HG03460 (cell line): ENCODE measurements around the gene ACAD11.

Experiments used
- ATAC-seq: cut with Tn5 transposase; IDR thresholded peaks from one replicate; pipeline ENCODE4 v1.9.1; 2021; ENCODE audit not compliant: unreplicated experiment

Gene ACAD11

DNA sequence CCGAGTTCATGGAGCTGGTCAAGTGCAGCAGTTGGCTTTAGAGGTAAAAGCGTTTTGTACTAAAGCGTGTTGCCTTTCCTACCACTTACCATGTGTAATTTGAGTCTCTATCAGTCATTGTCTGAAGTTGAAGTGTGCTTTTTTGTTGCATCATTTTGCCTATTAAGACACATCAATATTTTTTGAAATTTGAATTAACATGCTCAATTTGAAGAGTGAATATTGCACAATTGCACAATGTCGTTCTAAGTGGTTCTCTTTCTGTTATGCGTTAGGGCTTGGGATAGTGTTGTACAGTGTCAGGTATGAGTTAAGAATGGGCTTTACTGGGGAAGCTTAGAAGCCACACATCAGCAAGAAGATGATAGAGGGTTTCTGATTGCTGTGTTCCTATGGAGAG is 146.6 kb downstream of the ACAD11 start:
- no peak for ATAC-seq

DNA sequence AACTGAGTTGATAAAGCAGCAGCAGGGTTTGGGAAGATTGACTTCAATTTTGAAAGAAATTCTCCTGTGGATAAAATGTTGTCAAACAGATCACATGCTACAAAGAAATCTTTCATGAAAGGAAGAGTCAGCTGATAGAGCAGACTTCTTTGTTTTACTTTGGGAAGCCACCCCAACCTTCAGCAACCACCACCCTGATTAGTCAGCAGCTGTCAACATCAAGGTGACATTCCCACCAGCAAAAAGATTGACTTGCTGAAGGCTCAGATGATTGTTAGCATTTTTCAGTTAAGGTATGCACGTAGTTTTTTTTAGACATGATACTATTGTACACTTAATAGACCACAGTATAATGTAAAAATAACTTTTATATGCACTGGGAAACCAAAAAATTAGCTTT is 150.1 kb downstream of the ACAD11 start:
- no peak for ATAC-seq

DNA sequence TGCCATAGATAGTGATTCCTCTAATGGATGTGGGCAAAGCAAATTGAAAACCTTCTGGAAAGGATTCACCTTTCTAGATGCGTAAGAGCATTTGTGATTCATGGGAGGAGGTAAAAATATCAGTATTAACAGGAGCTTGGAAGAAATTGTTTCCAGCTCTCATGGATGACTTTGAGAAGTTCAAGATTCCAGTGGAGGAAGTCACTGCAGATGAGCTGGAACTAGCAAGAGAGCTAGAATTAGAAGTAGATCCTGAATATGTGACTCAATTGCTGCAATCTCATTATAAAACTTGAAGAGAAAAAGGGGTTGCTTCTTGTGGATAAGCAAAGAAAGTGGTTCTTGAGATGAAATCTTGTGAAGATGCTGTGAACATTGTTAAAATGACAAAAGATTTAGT is 150.5 kb downstream of the ACAD11 start:
- ATAC-seq = no peak
